ENCODE data around the gene RPRML. TPM values are rescaled to one million over a fixed set of nuclear protein-coding genes. Genes with fewer than 3 reads are reported as not detected.

Gene RPRML
- total RNA-seq, 1 donor from 2014 or later, result 1.8 TPM

DNA sequence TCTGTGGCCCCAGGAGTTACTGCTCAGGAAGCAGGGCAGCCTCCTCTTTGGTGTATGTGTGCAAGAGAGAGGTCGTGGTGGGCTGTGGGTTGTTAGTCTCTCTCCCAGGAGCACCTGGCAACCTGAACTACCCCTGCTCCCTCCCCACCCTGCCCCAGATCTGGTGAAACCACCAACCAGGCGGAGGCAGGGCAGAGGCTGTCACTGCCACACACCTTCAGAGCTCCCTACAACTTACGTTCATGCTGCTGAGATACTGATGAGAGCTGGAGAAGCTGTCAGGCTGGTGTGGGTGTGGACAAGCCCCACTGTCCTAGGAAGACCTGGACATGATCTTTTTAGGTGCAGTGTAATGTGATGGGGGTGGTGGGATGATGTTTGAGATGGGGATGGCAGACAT lies 31.8 kb downstream of the RPRML start:
- H3K27ac Mint-ChIP-seq (ENCODE audit: unreplicated experiment), result no peak overlapping the region
- no peak overlapping the region for H3K4me3 Mint-ChIP-seq
- no peaks in the 10 kb centered on the region for H3K36me3 Mint-ChIP-seq (ENCODE audit: low read depth)
- TF ChIP-seq, protein P1, sequence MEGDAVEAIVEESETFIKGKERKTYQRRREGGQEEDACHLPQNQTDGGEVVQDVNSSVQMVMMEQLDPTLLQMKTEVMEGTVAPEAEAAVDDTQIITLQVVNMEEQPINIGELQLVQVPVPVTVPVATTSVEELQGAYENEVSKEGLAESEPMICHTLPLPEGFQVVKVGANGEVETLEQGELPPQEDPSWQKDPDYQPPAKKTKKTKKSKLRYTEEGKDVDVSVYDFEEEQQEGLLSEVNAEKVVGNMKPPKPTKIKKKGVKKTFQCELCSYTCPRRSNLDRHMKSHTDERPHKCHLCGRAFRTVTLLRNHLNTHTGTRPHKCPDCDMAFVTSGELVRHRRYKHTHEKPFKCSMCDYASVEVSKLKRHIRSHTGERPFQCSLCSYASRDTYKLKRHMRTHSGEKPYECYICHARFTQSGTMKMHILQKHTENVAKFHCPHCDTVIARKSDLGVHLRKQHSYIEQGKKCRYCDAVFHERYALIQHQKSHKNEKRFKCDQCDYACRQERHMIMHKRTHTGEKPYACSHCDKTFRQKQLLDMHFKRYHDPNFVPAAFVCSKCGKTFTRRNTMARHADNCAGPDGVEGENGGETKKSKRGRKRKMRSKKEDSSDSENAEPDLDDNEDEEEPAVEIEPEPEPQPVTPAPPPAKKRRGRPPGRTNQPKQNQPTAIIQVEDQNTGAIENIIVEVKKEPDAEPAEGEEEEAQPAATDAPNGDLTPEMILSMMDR (conservative IDR thresholded peaks at IDR 0.05), result no peak
- DNase-seq (ENCODE audit: low read depth, low spot score), result no peak
- peaks cover 5% of the 10 kb centered on the region for H3K27me3 Mint-ChIP-seq (ENCODE audit: low read depth)
- peaks cover 22% of the 10 kb centered on the region for H3K4me1 Mint-ChIP-seq
- no peaks in the 10 kb centered on the region for H3K9me3 Mint-ChIP-seq

DNA sequence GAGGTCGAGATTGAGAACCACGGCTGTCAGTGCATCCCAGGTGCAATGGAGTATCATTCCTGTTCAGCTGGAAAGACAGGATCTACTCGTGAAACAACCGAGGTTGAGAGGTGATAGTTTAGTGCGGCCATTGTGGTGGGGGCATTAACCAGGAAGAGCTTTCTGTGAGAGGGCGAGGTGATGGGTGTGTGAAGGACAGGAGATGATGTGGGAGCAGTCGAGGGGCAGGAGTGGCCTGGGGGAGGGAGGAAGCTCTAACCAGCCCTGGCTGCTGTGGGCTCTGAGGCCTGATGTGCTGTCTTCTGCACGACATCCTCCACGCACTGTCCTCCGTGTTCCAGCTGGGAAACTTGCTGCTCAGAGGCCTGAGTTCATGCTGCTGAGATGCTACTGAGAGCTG lies 34.1 kb downstream of the RPRML start:
- Mint-ChIP-seq H3K4me3 (peak overlapping the region; percentile 42), H3K4me1 (peaks cover 27% of the 10 kb centered on the region), H3K36me3 (ENCODE audit: low read depth) (no peaks in the 10 kb centered on the region), H3K27ac (ENCODE audit: unreplicated experiment) (peak overlapping the region; percentile 70), H3K9me3 (no peaks in the 10 kb centered on the region), H3K27me3 (ENCODE audit: low read depth) (no peaks in the 10 kb centered on the region)
- DNase-seq (ENCODE audit: low read depth, low spot score), result no peak
- TF ChIP-seq, protein P1 (conservative IDR thresholded peaks at IDR 0.05), result no peak

DNA sequence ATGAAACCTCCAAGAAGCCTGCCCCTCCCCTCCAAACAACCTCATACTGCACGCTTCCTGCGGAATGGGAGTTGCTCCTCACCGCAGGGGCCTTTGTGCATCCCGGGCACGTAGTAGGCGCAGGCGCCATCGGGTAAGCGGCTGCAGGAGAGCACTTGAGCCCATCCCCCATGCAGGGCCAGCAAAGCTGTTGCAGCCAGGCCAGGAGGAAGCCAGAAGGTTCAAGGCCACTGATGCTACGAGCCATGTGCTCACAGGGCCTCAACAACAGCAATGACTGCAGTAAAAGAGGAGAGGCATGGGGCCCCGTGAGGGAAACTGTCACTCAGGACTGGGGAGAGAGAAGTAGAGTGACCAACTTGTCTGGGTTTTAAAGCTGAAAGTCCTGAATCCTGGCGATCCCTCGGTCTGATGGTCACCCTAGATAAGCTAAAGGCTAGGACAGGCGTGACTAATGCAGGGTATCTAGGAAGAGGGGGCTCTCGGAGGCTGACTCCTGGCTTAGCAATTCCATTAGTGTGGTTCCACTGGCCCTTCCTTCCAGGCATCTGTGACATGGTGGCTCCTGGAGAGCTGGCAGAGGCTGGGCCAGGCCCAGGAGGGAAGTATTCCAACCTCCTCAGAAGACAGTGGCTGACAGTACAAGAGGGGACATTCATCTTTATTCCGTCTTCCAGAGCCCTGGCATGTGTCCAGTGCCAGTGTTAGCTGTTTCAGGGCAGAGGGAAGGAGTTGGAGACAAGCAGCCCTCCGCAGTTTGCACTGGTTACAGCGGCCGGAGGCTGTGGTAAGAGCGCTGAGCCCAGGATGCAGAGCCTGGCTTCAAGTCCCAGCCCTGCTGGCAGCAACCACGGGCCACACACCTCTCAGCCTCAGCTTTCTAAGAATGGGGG lies 35.3 kb downstream of the RPRML start:
- Mint-ChIP-seq H3K9me3 (no peaks in the 10 kb centered on the region), H3K4me3 (peak overlapping the region; percentile 56), H3K36me3 (ENCODE audit: low read depth) (no peaks in the 10 kb centered on the region), H3K27me3 (ENCODE audit: low read depth) (no peaks in the 10 kb centered on the region), H3K4me1 (peaks cover 27% of the 10 kb centered on the region), H3K27ac (ENCODE audit: unreplicated experiment) (no peak overlapping the region)
- DNase-seq (ENCODE audit: low read depth, low spot score), result no peak
- TF ChIP-seq, protein P1 (conservative IDR thresholded peaks at IDR 0.05), result no peak

DNA sequence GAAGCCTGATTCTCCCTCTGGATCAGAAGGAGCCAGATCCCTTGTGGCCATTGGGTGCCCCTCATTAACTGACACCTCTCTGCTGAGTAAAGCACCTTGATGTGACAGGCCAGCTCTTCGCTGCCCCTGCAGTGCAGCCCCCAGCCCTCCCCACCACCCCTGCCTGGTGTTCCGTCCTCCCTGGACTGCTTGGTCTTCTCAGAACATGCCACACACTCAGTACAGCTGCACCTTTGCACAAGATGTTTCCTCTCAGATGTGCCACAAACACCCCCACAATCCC lies 35.9 kb downstream of the RPRML start:
- Mint-ChIP-seq H3K36me3 (ENCODE audit: low read depth) (peaks cover 3% of the 10 kb centered on the region), H3K4me1 (peaks cover 27% of the 10 kb centered on the region), H3K4me3 (no peak overlapping the region), H3K9me3 (no peaks in the 10 kb centered on the region), H3K27me3 (ENCODE audit: low read depth) (no peaks in the 10 kb centered on the region), H3K27ac (ENCODE audit: unreplicated experiment) (no peak overlapping the region)
- DNase-seq (ENCODE audit: low read depth, low spot score), result no peak
- TF ChIP-seq, protein P1 (conservative IDR thresholded peaks at IDR 0.05), result no peak

DNA sequence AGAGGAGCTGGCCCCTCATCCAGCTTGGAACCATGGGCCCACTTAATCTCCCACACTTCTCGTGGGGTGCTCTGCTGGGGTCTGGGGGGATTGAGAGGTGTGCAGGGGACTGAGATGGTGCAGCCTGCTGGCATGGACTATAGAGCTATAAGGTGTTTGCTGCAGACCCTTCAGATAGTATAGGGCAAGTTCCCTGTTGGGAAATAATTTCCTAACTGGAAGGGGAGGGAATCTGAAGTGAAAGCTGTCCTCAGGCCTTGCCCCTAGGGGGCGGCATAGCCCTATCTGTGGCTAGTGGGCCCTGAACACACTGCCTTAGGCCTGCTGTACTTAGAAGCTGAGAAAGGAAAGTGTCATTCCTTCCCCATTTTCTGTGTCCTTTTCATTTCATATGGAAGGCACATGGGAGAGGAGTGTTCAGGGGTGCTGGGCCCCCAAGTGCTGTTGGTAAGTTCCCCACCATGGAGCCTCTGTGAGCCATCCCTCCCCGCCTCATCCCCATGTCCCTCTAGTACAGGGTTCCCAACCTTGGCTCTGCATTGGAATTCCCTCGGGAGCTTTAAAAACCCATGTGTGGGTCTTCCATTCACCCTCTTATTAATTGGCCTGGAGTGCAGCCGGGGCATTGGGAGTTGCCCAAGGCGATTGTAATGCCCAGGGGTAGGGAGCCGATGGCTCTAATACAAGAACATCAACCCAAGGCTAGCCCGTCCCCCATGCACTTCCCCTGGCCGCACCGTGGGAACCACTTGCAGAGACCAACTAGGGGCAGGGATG lies 36.4 kb downstream of the RPRML start:
- Mint-ChIP-seq H3K36me3 (ENCODE audit: low read depth) (peaks cover 3% of the 10 kb centered on the region), H3K4me1 (peaks cover 27% of the 10 kb centered on the region), H3K4me3 (peak overlapping the region; percentile 24), H3K27ac (ENCODE audit: unreplicated experiment) (no peak overlapping the region), H3K9me3 (no peaks in the 10 kb centered on the region), H3K27me3 (ENCODE audit: low read depth) (no peaks in the 10 kb centered on the region)
- DNase-seq (ENCODE audit: low read depth, low spot score), result peak; percentile 77
- TF ChIP-seq, protein P1 (conservative IDR thresholded peaks at IDR 0.05), result peak; percentile 89

Measured in neural crest cell (in vitro differentiated cells).